NCI-H2196 treated with DMSO at 0.1 percent for 48 hours (cell line): ENCODE data around the gene FHL2.
"Not testable (repeated sequence)": the region's sequence is repeated elsewhere in the genome, so short reads cannot be mapped to it uniquely, and the experiment has no call there.

Experiments
- DNase-seq: peaks from one replicate; lab custom pipeline; 2025; ENCODE audit not compliant: unreplicated experiment; lab: John Stamatoyannopoulos, UW

The FHL2 gene

GRCh38 chr2:105398336-105399206 lies at the start of gene FHL2:
FHL2 (minus strand) TSS chr2:105399051; CDS start chr2:105386516, 12,535 bp downstream.
- DNase-seq = peak; percentile 59

- DNase-seq = no peak
Measured at GRCh38 chr2:105447476-105447875, 48.6 kb upstream of the FHL2 start.

- no peak for DNase-seq
Measured at GRCh38 chr2:105446501-105446900, 47.6 kb upstream of the FHL2 start.

- DNase-seq = no peak
Measured at GRCh38 chr2:105445976-105446375, 47.1 kb upstream of the FHL2 start.

GRCh38 chr2:105445498-105445897 lies 46.6 kb upstream of the FHL2 start:
- DNase-seq = no peak

- DNase-seq = no peak
Measured at GRCh38 chr2:105443617-105444598, 45.1 kb upstream of the FHL2 start.

- no peak for DNase-seq
Measured at GRCh38 chr2:105442721-105443120, 43.9 kb upstream of the FHL2 start.

- no peak for DNase-seq
Measured at GRCh38 chr2:105442056-105442455, 43.2 kb upstream of the FHL2 start.

GRCh38 chr2:105439141-105439540 lies 40.3 kb upstream of the FHL2 start:
- no peak for DNase-seq

GRCh38 chr2:105438104-105438929 lies 39.5 kb upstream of the FHL2 start:
- DNase-seq = peak; percentile 81

GRCh38 chr2:105437708-105438103 lies 38.9 kb upstream of the FHL2 start:
- DNase-seq = peak; percentile 36

- DNase-seq = no peak
Measured at GRCh38 chr2:105432749-105433148, 33.9 kb upstream of the FHL2 start.

- peak; percentile 58 for DNase-seq
Measured at GRCh38 chr2:105432044-105432399, 33.2 kb upstream of the FHL2 start.

GRCh38 chr2:105431367-105432043 lies 32.7 kb upstream of the FHL2 start:
- DNase-seq = peak; percentile 58

GRCh38 chr2:105428387-105429018 lies 29.7 kb upstream of the FHL2 start:
- DNase-seq = no peak

GRCh38 chr2:105427485-105427884 lies 28.6 kb upstream of the FHL2 start:
- no peak for DNase-seq

GRCh38 chr2:105426626-105427292 lies 27.9 kb upstream of the FHL2 start:
- no peak for DNase-seq

GRCh38 chr2:105425936-105426625 lies 27.2 kb upstream of the FHL2 start:
- DNase-seq = no peak

GRCh38 chr2:105424836-105425235 lies 26.0 kb upstream of the FHL2 start:
- not testable (repeated sequence) for DNase-seq
